BE2C (cell line): ENCODE results near the gene TPD52L1.
A peak's percentile ranks its signal among the peaks of the same experiment; 100 is the strongest.

Experiments
- DNase-seq: peaks from one replicate; pipeline ENCODE4 v3.0.0-alpha.2; 2020
- H3K27me3 ChIP-seq: fragments of 250-450 bp; sonication (Bioruptor Pico); 2 replicates; pipeline ENCODE4 v1.5.1; 2020; ENCODE audit warnings: mild to moderate bottlenecking
- H3K36me3 ChIP-seq: fragments of 250-450 bp; sonication (Bioruptor Pico); 2 replicates; pipeline ENCODE4 v1.5.1; 2020; ENCODE audit warnings: mild to moderate bottlenecking
- H3K4me1 ChIP-seq: fragments of 250-450 bp; sonication (Bioruptor Pico); 2 replicates; pipeline ENCODE4 v1.5.1; 2020
- H3K4me3 ChIP-seq: 2 replicates; pipeline ENCODE4 v1.5.1; 2011; ENCODE audit warnings: low read depth, low read length
- H3K9me3 ChIP-seq: fragments of 250-450 bp; sonication (Bioruptor Pico); 2 replicates; pipeline ENCODE4 v1.5.1; 2020
- TF ChIP-seq, protein P1 (sequence below): IDR thresholded peaks from 2 replicates; pipeline ENCODE4 v1.5.1; 2012; ENCODE audit warnings: mild to moderate bottlenecking, low read depth, low read length

The TPD52L1 gene

GRCh38 chr6:125262016-125263013 lies 108.7 kb downstream of the TPD52L1 start:
- H3K4me1 ChIP-seq: no peaks in the 10 kb centered on the region
- TF ChIP-seq, protein P1, sequence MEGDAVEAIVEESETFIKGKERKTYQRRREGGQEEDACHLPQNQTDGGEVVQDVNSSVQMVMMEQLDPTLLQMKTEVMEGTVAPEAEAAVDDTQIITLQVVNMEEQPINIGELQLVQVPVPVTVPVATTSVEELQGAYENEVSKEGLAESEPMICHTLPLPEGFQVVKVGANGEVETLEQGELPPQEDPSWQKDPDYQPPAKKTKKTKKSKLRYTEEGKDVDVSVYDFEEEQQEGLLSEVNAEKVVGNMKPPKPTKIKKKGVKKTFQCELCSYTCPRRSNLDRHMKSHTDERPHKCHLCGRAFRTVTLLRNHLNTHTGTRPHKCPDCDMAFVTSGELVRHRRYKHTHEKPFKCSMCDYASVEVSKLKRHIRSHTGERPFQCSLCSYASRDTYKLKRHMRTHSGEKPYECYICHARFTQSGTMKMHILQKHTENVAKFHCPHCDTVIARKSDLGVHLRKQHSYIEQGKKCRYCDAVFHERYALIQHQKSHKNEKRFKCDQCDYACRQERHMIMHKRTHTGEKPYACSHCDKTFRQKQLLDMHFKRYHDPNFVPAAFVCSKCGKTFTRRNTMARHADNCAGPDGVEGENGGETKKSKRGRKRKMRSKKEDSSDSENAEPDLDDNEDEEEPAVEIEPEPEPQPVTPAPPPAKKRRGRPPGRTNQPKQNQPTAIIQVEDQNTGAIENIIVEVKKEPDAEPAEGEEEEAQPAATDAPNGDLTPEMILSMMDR: no peak
- H3K36me3 ChIP-seq: no peaks in the 10 kb centered on the region
- DNase-seq: no peak
- no peaks in the 10 kb centered on the region for H3K9me3 ChIP-seq
- H3K27me3 ChIP-seq: no peaks in the 10 kb centered on the region
- H3K4me3 ChIP-seq: no peak overlapping the region

GRCh38 chr6:125264476-125264875 lies 110.9 kb downstream of the TPD52L1 start:
- peaks cover 8% of the 10 kb centered on the region; the same call in 1 of the 2 replicates for H3K4me1 ChIP-seq
- H3K4me3 ChIP-seq: no peak overlapping the region
- H3K27me3 ChIP-seq: no peaks in the 10 kb centered on the region
- no peak for DNase-seq
- TF ChIP-seq, protein P1: no peak
- no peaks in the 10 kb centered on the region for H3K36me3 ChIP-seq
- H3K9me3 ChIP-seq: no peaks in the 10 kb centered on the region

DNA sequence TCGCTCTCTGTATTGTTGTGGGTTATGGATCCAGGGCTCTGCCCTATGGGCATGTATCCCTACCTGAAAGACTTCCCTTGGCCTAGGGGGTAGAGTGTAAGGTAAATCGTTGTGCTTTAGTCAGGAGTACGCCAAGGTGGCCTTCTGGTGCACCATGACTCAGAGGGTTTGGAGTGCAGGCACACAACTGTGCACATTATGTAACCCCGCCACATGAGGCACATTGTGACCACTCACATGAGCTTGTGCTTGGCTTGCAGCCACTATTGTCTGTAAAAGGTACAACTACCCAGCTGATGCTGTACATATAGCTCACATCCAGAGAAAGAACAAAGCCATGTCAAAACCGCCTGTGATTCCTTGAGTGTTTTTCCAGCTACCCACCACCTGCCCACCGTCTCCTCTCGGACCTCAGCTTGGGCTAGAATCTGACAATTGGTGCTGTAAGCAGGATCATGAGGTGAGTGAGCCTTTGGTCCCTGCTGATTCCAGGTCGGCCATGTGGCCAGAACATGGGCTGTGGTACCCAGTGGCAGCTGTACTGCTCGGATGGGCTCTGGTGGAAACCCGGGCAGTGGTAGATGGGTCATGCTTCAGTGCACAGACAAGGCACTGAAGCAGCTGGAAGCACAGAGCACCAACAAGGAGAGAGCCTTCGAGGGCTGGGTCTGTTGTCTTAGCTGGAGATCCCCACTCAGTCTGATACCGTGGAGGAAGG lies 114.4 kb downstream of the TPD52L1 start:
- Histone ChIP-seq H3K27me3 (no peaks in the 10 kb centered on the region), H3K9me3 (no peaks in the 10 kb centered on the region), H3K4me3 (no peak overlapping the region), H3K4me1 (peaks cover 8% of the 10 kb centered on the region; the same call in 1 of the 2 replicates), H3K36me3 (no peaks in the 10 kb centered on the region)
- TF ChIP-seq, protein P1: no peak
- DNase-seq: peak; percentile 42

GRCh38 chr6:125268765-125269164 lies 115.2 kb downstream of the TPD52L1 start:
- peaks cover 9% of the 10 kb centered on the region for H3K4me1 ChIP-seq
- no peaks in the 10 kb centered on the region for H3K9me3 ChIP-seq
- H3K27me3 ChIP-seq: no peaks in the 10 kb centered on the region
- H3K4me3 ChIP-seq: no peak overlapping the region
- H3K36me3 ChIP-seq: peaks cover 2% of the 10 kb centered on the region
- no peak for DNase-seq
- TF ChIP-seq, protein P1: no peak

GRCh38 chr6:125269328-125269985 lies 115.9 kb downstream of the TPD52L1 start:
- no peak for DNase-seq
- no peak overlapping the region for H3K4me3 ChIP-seq
- TF ChIP-seq, protein P1: no peak
- peaks cover 7% of the 10 kb centered on the region for H3K36me3 ChIP-seq
- peaks cover 16% of the 10 kb centered on the region for H3K4me1 ChIP-seq
- no peaks in the 10 kb centered on the region for H3K9me3 ChIP-seq
- H3K27me3 ChIP-seq: no peaks in the 10 kb centered on the region
